HG03378 (cell line): ENCODE data around the gene CALML6.

Experiments used
- ATAC-seq: cut with Tn5 transposase; IDR thresholded peaks from one replicate; pipeline ENCODE4 v1.9.1; 2021; ENCODE audit warnings: mild to moderate bottlenecking, moderate library complexity; ENCODE audit not compliant: unreplicated experiment

CALML6 gene

GRCh38 chr1:1960480-1961196 lies 45.6 kb downstream of the CALML6 start:
- no peak for ATAC-seq

- ATAC-seq = no peak
Measured at GRCh38 chr1:1962752-1963151, 47.7 kb downstream of the CALML6 start.

- ATAC-seq = no peak
Measured at GRCh38 chr1:1963570-1963969, 48.5 kb downstream of the CALML6 start.

- ATAC-seq = no peak
Measured at GRCh38 chr1:1964811-1965210, 49.8 kb downstream of the CALML6 start.

- no peak for ATAC-seq
Measured at GRCh38 chr1:1965546-1965945, 50.5 kb downstream of the CALML6 start.

- ATAC-seq = no peak
Measured at GRCh38 chr1:1966071-1966740, 51.1 kb downstream of the CALML6 start.
